HG03521 (cell line): ENCODE measurements around the gene CPNE9.
A peak's percentile ranks its signal among the peaks of the same experiment; 100 is the strongest.
"Not testable (repeated sequence)": the region's sequence is repeated elsewhere in the genome, so short reads cannot be mapped to it uniquely, and the experiment has no call there.

Source experiments
- ATAC-seq: cut with Tn5 transposase; IDR thresholded peaks from one replicate; pipeline ENCODE4 v1.9.1; 2021; ENCODE audit warnings: mild to moderate bottlenecking, moderate library complexity; ENCODE audit not compliant: unreplicated experiment

CPNE9 gene

DNA sequence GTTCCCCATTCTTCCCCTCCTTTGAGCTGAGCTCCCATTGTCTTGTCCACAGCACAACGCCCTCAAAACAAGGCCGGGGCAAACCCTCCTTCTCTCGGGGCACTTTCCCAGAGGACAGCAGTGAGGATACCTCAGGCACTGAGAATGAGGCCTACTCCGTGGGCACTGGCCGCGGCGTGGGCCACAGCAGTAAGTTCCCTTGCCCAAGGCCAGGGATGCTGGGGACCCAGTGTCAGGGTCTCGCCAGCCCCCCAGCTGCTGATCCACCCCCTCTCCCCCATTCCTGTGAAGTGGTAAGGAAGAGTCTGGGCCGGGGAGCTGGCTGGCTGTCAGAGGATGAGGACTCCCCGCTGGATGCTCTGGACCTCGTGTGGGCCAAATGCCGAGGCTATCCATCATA, 41.9 kb downstream of the CPNE9 start:
- ATAC-seq: no peak

DNA sequence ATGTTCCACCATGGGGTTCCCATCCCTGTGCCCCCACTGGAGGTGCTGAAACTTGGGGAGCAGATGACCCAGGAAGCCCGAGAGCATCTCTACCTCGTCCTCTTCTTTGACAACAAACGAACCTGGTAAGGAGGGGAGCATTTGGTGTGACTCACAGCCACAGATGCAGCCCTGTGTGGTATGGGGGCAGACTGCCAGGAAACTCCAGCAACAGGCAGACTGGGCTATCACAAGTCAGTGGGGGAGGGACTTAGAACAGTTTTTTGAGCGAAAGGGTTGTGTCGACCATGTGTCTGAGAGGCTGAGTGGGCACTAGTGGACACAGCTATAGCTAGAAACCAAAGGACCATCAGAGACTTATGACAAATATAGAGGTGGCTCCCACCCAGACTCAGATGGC, 42.7 kb downstream of the CPNE9 start:
- ATAC-seq: no peak

DNA sequence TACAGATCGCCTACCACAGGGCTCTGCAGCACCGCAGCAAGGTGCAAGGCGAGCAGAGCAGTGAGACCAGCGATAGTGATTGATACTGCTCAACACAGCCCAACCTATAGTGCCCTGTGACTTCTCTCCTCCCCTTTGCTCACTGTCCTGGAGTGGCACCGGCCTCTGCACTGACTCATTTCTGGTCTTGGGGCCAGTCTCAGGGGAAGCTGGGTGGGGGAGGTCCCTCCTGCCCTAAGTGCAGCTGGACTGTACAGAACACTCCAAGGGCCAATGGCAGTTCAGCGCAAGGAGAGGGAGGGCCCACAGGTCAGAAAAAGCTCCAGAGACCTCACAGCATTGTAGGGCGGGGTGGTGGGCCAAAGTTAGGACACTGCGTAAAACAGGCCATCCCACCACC, 43.6 kb downstream of the CPNE9 start:
- ATAC-seq: no peak

DNA sequence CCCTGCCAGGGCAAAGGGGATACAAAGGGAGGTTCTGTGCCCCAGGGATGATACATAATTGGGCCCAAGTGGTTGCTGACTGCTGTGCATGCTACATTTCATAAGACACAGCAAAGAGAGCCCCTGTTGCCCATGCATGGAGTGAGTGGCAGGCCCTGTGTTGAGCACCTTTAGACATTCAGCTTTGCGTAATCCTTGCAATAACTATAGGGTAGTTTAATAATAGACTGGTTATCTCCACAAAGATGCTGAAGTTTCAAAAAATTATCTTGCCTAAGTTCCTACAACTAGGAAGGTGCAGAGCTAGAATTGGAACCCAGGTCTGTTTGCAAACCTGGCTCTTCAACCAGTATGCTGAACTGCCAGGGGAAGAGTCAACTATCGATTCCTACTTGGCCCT, 44.4 kb downstream of the CPNE9 start:
- ATAC-seq: no peak

DNA sequence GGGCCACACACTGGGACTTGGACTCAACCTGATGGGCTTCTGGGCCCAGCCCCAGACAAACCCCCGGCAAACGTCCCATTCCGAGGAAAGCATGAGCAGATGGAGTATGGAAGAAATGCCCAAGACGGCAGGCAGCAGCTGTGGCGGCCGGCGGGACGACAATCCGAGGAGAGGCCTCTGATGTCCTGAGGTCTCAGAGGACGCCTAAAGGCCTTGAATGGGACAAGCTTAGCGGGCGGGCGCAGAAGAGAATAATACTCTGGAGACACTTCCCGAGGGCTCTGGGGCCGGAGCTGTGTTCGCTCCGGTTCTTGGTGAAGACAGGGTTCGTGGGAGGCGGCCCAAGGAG, 45.6 kb downstream of the CPNE9 start:
- no peak for ATAC-seq

DNA sequence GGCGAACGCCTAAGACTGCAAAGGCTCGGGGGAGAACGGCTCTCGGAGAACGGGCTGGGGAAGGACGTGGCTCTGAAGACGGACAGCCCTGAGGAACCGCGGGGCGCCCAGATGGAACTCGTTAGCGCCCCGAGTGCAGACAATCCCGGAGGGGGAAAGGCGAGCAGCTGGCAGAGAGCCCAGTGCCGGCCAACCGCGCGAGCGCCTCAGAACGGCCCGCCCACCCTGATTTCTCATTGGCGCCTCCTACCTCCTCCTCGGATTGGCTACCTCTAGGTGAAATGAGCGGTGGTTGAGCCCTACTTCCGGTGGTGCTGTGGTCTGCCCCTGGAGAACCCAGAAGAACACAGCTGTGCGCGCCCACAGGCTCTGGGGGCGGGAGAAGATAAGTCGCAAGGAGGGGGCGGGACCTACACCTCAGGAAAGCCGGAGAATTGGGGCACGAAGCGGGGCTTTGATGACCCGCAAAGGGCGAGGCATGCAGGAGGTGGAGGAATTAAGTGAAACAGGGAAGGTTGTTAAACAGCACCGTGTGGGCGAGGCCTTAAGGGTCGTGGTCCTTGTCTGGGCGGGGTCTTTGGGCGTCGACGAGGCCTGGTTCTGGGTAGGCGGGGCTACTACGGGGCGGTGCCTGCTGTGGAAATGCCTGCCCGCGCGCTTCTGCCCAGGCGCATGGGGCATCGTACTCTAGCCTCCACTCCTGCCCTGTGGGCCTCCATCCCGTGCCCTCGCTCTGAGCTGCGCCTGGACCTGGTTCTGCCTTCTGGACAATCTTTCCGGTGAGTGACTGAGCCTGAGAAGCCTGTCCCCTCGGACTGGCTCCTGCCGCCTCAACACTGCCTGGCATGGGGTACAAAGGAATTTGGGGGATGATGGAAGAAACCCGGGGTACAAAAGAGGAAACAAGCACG, 46.3 kb downstream of the CPNE9 start, which contains the start of gene OGG1:
TSS of gene OGG1 (plus strand) at position 308 of the 911 bp plus-strand sequence. CDS start at position 643, 335 bp downstream.
- peak; percentile 91 for ATAC-seq

DNA sequence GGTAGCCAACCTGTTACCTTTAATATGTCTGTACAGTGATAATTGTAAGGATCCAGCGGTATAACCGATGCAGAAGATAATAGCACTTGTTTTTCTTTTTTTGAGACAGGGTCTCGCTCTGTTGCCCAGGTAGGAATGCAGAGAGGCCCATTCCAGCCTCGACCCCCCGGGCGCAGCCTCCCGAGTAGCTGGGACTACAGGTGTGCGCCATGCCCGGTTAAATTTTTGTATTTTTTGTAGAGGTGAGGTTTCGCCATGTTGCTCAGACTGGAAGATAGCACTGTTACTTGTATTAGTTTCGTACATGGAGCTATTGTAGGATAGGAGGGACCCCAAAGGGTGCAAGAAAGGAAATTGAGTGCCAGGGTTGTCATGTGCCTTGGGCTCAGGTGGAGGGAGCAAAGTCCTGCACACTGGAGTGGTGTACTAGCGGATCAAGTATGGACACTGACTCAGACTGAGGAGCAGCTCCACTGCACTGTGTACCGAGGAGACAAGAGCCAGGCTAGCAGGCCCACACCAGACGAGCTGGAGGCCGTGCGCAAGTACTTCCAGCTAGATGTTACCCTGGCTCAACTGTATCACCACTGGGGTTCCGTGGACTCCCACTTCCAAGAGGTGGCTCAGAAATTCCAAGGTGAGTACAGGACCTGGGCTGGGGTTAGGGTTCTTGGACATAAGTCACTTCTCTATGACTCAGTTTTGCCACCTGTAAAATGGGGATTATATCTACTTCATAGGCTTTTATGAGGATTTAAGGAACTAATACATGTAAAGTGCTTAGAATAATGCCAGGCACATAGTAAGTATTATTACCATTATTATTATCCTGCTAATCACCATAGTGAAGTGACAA, 47.2 kb downstream of the CPNE9 start:
- ATAC-seq: no peak

DNA sequence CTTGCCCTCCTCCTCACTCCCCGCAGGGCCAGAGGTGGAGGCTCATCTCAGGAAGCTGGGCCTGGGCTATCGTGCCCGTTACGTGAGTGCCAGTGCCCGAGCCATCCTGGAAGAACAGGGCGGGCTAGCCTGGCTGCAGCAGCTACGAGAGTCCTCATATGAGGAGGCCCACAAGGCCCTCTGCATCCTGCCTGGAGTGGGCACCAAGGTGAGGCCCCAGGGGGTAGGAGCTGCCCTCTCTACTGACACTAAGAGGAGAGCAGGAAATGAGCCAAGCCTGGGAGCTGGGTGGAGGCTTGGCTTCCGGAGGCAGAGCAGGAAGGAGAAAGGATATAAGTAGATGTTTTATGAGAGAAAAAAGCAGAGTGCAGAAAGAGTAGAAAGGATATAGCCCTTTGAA, 51.0 kb downstream of the CPNE9 start:
- no peak for ATAC-seq

DNA sequence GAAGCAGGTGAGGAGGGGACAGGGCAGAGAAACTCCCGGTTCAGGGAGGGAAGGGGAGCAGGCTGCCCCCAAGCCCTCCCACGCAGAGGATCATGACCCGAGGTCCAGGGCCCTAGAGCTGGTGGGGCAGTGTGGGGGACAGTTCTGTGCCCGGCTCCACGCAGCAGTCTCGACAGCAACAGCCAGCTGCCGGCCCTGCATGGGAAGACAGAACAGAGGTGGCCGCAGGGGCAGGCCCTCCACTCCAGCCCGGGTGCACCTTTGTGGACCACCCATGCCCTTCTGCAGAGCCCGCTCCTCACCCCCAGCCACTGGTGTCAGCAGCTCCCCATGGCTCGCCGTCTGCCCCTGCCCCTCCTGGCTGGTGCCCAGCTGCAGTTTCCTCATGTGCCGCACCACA, 53.8 kb downstream of the CPNE9 start:
- no peak for ATAC-seq

DNA sequence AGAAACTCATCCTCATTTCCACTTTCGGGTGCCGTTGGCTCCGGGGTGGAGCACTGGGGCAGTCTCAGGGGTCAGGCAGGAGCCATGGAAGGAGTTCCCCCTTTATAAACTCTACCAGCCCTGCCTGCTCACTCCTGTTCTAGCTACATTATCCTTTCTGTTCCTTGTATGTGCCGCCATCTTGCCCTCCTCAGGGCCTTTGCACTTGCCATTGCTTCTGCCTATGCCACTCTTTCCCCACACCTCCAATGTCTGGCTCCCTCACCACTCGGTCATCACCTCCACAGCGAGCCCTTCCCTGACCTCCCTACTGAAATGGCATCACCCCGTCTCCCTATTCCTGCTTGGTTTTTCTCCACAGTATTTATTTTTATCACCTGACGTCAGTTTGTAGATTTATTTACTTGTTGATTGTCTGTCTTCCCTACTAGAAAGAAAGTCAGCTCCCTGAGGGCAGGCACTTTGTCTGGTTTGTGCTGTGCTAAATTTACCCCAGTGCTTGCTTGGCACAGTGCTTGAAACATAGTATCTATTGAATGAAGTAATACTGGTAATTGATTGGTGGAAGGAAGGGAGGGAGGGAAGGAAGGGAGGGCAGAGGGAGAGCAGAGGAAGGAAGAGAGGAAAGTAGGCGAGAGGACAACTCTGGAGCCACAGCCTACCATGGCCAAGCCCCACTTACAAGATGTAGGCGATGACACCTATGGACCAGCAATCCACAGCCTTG, 57.3 kb downstream of the CPNE9 start:
- no peak for ATAC-seq

DNA sequence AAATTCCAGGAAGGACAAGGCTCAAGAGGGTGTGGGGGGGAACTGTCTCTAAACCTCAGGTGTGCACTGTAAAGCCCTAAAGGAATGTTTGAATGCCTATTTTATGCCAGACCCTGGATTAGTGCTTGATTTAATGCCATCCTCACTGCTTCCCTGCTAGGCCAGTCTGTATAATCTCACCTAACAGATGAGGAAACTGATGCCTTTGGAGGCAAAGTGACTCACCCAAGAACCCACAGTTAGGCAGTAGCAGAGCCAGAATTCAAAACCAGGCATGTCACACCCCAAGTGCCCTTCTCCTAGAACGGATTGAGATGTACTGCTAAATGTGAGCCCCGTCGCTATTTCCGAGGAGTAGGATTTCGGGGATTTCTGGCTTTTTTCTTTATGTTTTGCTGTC, 58.3 kb downstream of the CPNE9 start:
- no peak for ATAC-seq

DNA sequence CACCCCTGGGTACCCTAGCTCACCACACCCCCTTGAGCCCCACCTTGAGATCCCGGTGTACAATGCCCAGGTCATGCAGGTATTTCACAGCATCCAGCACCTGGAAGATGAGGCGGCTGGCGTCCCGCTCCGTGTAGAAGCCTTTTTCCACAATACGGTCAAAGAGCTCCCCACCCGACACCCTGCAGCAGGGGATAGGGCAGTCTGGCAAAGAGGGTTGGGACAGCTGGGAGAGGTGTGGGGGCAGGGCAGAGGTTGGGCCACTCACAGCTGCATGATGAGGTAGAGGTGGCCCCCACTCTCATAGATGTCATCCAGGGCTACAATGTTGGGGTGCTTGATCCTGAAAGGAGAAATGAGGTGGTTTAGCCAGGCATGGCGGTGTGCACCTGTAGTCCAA, 59.2 kb downstream of the CPNE9 start:
- ATAC-seq: no peak

DNA sequence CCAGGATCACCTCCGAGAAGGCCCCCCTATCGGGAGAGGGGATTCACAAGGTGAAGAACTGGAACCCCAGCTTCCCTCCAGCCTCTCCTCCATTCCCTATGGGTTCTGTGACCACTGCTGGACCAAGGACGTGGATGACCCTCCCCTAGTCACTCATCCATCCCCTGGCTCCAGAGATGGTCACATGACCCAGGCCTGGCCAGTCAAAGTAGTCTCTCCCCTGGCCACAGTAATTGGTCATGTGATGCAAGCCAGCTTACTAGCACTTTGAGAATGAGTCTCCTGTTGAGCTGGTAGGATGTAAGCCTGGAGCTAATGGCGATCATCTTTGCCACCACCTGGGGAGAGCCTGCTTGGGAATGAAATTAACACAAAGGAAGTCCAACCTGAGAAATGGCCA, 62.2 kb downstream of the CPNE9 start:
- no peak for ATAC-seq

DNA sequence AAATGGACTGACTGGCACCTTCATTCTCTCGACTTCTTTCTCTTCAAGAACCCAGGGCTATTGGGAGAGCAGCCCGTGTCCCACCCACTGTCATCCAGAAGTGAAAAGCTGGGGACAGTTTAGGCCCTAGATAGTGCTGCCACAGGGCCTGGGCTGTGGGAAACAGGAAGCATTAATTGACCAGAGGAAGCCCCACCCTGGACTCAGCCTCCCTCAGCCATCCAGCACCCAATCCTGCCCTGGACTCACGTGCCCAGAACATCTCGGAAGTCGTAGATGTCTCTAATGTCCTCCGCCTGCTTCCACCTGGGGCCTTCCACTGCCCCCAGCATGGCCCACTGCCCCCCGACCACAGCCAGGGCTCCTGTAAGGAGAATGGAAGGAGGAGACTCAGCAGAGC, 63.8 kb downstream of the CPNE9 start:
- ATAC-seq: no peak

DNA sequence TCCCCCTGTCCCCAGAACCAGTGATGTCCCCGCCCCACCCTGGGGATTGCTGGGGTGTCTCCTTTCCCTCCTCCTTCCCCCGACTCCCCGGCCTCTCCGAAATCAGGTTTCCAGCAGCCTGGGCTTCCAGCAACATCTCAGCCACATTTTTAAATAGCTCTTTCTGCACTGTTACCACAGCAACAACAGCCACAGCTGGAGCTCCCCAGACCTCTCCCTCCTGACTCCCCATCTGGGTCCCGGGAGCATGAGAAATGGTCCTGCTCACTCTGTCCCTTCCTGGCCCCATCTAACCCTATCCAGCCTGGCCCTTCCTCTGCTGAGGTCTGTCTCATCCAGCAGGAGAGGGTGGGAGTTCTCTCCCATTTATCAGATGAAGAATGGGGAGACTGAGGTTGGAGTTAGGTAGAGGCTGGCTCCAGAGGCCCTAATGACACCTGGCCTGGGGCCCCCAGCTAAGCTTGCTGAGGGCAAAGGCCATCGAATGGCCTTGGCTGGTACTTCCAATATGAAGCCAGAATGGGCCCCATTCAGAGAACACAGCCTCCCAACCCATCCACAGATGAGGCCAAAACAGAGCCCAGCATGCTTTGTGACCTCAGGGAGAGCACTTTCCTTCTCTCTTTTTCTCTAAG, 64.6 kb downstream of the CPNE9 start:
- ATAC-seq: no peak

DNA sequence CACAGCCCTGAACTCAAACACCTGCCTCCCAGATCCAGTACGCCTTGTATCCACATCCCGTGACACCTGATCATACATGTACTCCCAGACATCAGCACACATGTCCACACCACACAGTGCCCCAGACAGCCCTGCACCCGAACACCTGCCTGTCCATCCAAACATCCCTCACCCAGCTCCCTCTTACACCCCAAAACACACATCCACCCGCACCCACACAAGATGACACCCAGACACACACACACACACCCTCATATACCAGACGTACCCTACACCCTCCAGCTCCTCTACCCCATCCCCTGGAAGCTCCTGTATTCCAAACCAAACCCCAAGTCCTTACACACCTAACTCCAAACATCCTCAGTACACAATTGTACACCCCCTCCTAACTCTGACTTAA, 65.4 kb downstream of the CPNE9 start:
- ATAC-seq: no peak

DNA sequence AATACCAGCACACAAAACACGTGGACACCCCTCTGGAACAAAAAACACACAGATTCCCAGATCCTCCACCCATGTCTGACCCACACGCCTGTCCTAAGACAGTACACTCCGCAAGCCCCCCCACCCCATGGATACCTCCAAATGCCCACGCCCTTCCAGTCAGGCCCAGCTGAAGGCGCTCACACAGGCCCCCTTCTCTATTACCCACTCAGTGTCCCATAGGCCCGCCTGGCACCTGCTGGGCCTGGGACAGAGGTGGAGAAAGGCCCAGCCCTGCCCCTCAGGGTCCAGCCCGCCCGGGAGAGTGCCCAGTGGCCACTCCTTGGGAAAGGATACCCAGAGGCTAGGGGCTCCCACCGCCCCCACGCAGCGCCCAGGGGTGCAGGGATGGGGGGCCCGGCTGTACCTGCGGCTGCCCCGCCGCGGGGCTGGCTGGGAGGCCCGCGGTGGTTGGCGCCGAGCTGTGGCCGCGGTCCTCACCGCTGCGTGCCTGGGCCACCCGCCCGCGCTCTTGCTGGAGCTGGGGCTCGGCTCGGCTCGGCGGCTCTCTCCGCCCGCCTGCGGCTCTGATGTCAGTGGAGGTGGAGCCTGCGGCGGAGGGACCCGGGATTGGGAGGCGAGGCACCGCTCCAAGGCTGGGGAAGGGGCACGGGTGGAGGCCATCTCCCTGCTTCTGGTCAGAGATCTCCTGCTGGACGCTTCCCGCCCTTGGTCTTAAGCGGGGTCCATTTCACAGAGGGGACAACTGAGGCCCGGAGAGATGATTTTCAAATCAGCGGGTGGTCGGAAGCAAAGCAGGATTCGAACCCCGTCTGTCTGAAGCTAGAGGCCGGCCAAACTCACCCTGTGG, 66.0 kb downstream of the CPNE9 start, which contains the start of gene CAMK1:
TSS of gene CAMK1 (minus strand) at position 522 of the 850 bp plus-strand sequence. CDS start 2,198 bp downstream, outside the sequence.
- ATAC-seq: no peak

DNA sequence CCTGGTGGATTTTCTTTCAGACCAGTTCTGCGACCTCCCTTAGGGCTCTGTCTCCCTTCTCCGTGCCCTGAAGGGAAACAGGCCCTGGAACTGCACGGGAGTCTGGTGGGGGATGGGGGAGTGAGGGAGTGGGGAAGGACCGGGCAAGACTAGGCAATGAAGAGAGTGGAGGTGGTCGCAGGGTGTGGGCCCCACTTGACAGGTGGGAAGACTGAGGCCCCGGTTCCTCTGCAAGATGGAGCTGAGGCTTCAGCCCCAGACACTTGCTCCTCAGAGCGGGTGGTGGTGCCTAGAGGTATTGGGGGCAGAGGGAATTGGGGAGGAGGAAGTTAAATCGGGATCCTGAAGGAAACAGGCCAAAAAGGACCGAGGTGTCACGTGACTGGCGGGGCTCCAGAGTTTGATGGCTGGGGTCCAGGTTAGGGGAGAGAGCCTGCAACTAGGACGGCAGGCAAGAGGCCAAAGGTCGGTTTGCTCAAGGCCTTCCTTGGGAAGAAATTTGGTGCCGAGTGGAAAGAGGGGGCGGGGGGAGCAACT, 66.7 kb downstream of the CPNE9 start:
- no peak for ATAC-seq

DNA sequence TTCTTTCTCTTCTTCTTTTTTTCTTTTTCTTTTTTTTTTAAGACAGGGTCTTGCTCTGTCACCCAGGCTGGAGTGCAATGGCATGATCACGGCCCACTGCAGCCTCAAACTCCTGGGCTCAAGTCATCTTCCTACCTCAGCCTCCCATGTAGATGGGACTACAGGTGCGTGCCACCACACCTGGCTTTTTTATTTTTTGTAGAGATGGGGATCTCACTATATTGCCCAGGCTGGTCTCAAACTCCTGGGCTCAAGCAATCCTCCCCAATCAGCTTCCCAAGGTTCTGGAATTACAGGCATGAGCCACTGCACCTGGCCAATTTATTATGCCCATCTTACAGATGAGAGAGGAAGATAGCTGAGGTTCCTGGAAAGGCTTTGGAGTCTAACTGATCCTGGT, 67.4 kb downstream of the CPNE9 start:
- not testable (repeated sequence) for ATAC-seq
